Upper lobe of left lung (tissue), 6 donors: ENCODE measurements around the gene PROSER2. TPM values are rescaled to one million over a fixed set of nuclear protein-coding genes. Genes with fewer than 3 reads are reported as not detected.

Experiments
- ATAC-seq, 2 donors: fragments of 200-7000 bp; cut with Tn5 transposase; one replicate each; pipeline ENCODE4 v1.9.1; 2022; ENCODE audit warnings: mild to moderate bottlenecking in 2 of 2, moderate library complexity in 2 of 2; ENCODE audit not compliant: low FRiP score in 2 of 2
- DNase-seq, 2 donors: peaks; one replicate each; pipeline ENCODE4 v3.0.0-alpha.2; 2019 to 2020
- H3K27ac ChIP-seq, 4 donors: fragments of 200-600 bp; sonication (generic); one replicate each; pipeline ENCODE4 v1.5.1; 2016 to 2019
- H3K27me3 ChIP-seq, 4 donors: fragments of 200-600 bp; sonication (generic); one replicate each; pipeline ENCODE4 v1.5.1; 2017 to 2019
- H3K36me3 ChIP-seq, 4 donors: fragments of 200-600 bp; sonication (generic); one replicate each; pipeline ENCODE4 v1.5.1; 2016 to 2019
- H3K4me1 ChIP-seq, 4 donors: fragments of 200-600 bp; sonication (generic); one replicate each; pipeline ENCODE4 v1.5.1; 2018 to 2019
- H3K4me3 ChIP-seq, 4 donors: fragments of 200-600 bp; sonication (generic); one replicate each; pipeline ENCODE4 v1.5.1; 2017 to 2019; ENCODE audit warnings: mild to moderate bottlenecking in 2 of 4, moderate library complexity in 1 of 4
- H3K9me3 ChIP-seq, 4 donors: fragments of 200-600 bp; sonication (generic); one replicate each; pipeline ENCODE4 v1.5.1; 2018 to 2019
- CTCF ChIP-seq, 6 experiments: fragments of 450-650 bp in 4 of 6; fragments of 200-600 bp in 2 of 6; sonication (generic) in 2 of 6; IDR thresholded peaks; one replicate each; pipeline ENCODE4 v1.5.1; 2016 to 2019; ENCODE audit warnings: antibody characterized with exemption in 6 of 6
- EP300 ChIP-seq, 4 donors: sonication (generic); formaldehyde crosslinking; IDR thresholded peaks; one replicate each; pipeline ENCODE4 v1.5.1; 2017; ENCODE audit warnings: antibody characterized with exemption in 4 of 4, control low read depth in 2 of 4
- POLR2A ChIP-seq, 4 donors: fragments of 450-650 bp; IDR thresholded peaks; one replicate each; pipeline ENCODE4 v1.5.1; 2016 to 2017; ENCODE audit warnings: antibody characterized with exemption in 4 of 4, mild to moderate bottlenecking in 2 of 4
- POLR2AphosphoS5 ChIP-seq, 2 donors: sonication (generic); formaldehyde crosslinking; IDR thresholded peaks; one replicate each; pipeline ENCODE4 v1.5.1; 2017; ENCODE audit warnings: antibody characterized with exemption in 2 of 2
- WGBS, 2 donors: methylation state at CpG; one replicate each; pipeline ENCODE4 v1.1.5; 2017 to 2018; 5-methylcytosine and 5-hydroxymethylcytosine counted together
- total RNA-seq, 6 donors: library from RNA; depleted of rRNA in 4 of 6; stranded (reverse); fragments of >200 nt in 4 of 6; gene quantifications; one replicate each; pipeline versions ENCODE4 v1.1.0 to v1.2.1, GENCODE V29; 2016 to 2021
- donor health status: DM: no; HTN: no; CAD: no; lungs with moderate emphysema.
- donor health status: DM: no; HTN: yes; CAD: no; lungs with severe emphysema.

The PROSER2 gene
- total RNA-seq, 6 donors from 2014 or later, result 19.8 to 64.5 (median 24.7) TPM

GRCh38 chr10:11871466-11871865 lies 48.3 kb downstream of the PROSER2 start:
- H3K9me3 ChIP-seq, result no peaks in the 10 kb centered on the region
- H3K36me3 ChIP-seq, result peaks cover 0 to 24% (median 7%) of the 10 kb centered on the region in 4 donors
- no peak overlapping the region for H3K27ac ChIP-seq
- H3K4me3 ChIP-seq, result no peak overlapping the region
- WGBS, 2 donors, result 17 to 27% methylated on average over 9 of the region's 9 CpGs
- H3K27me3 ChIP-seq, result peaks cover 0 to 5% (median 0%) of the 10 kb centered on the region in 4 donors
- TF ChIP-seq POLR2A (IDR thresholded peaks at IDR 0.05), result no peak
- TF ChIP-seq POLR2AphosphoS5 (IDR thresholded peaks at IDR 0.05), result no peak
- TF ChIP-seq CTCF (IDR thresholded peaks at IDR 0.05), result no peak
- no peak for TF ChIP-seq EP300 (IDR thresholded peaks at IDR 0.05)
- ATAC-seq (no peak), DNase-seq (no peak)
- H3K4me1 ChIP-seq, result peaks cover 23 to 47% (median 26%) of the 10 kb centered on the region in 4 donors

- H3K4me3 ChIP-seq, result no peak overlapping the region
- H3K9me3 ChIP-seq, result no peaks in the 10 kb centered on the region
- H3K4me1 ChIP-seq, result peaks cover 25 to 53% (median 30%) of the 10 kb centered on the region in 4 donors
- H3K27ac ChIP-seq, result peak overlapping the region; percentile 77 to 83 (median 80)
- DNase-seq (peak in 1 of 2 donors; percentile 59), ATAC-seq (peak; percentile 55 to 71)
- TF ChIP-seq CTCF (IDR thresholded peaks at IDR 0.05) (peak in 1 of 6 experiments; percentile 4), EP300 (IDR thresholded peaks at IDR 0.05) (peak in 2 of 4 donors; percentile 44 to 49), POLR2AphosphoS5 (IDR thresholded peaks at IDR 0.05) (peak in 1 of 2 donors; percentile 22), POLR2A (IDR thresholded peaks at IDR 0.05) (no peak)
- WGBS, 2 donors, result 17 to 37% methylated on average over 10 to 17 of the region's 20 CpGs
- H3K36me3 ChIP-seq, result peaks cover 0 to 5% (median 2%) of the 10 kb centered on the region in 4 donors
- H3K27me3 ChIP-seq, result peaks cover 0 to 3% (median 0%) of the 10 kb centered on the region in 4 donors
Measured at GRCh38 chr10:11874568-11875493, 51.7 kb downstream of the PROSER2 start.

GRCh38 chr10:11875494-11876281 lies 52.5 kb downstream of the PROSER2 start:
- WGBS, 2 donors, result 50 to 81% methylated on average over 3 to 16 of the region's 17 CpGs
- TF ChIP-seq EP300 (IDR thresholded peaks at IDR 0.05) (peak in 2 of 4 donors; percentile 61 to 88), POLR2A (IDR thresholded peaks at IDR 0.05) (peak in 1 of 4 donors; percentile 39), POLR2AphosphoS5 (IDR thresholded peaks at IDR 0.05) (peak; percentile 74 to 75), CTCF (IDR thresholded peaks at IDR 0.05) (no peak)
- H3K27ac ChIP-seq, result peak overlapping the region; percentile 77 to 83 (median 80)
- no peaks in the 10 kb centered on the region for H3K36me3 ChIP-seq
- no peak overlapping the region for H3K4me3 ChIP-seq
- peaks cover 25 to 47% (median 30%) of the 10 kb centered on the region in 4 donors for H3K4me1 ChIP-seq
- no peaks in the 10 kb centered on the region for H3K9me3 ChIP-seq
- peak; percentile 91 to 95 for ATAC-seq
- DNase-seq, result peak; percentile 88 to 96
- H3K27me3 ChIP-seq, result no peaks in the 10 kb centered on the region

GRCh38 chr10:11876324-11876723 lies 53.2 kb downstream of the PROSER2 start:
- Histone ChIP-seq H3K4me1 (peaks cover 25 to 43% (median 27%) of the 10 kb centered on the region in 4 donors), H3K27ac (peak overlapping the region; percentile 77 to 83 (median 80)), H3K27me3 (no peaks in the 10 kb centered on the region), H3K9me3 (no peaks in the 10 kb centered on the region), H3K36me3 (no peaks in the 10 kb centered on the region), H3K4me3 (no peak overlapping the region)
- no peak for TF ChIP-seq EP300 (IDR thresholded peaks at IDR 0.05)
- TF ChIP-seq POLR2A (IDR thresholded peaks at IDR 0.05), result no peak
- no peak for TF ChIP-seq CTCF (IDR thresholded peaks at IDR 0.05)
- TF ChIP-seq POLR2AphosphoS5 (IDR thresholded peaks at IDR 0.05), result no peak
- 88% methylated on average over 6 of the region's 6 CpGs for WGBS, 2 donors
- DNase-seq, result no peak
- ATAC-seq, result no peak
